GM21515 (cell line): ENCODE data around the gene HELZ.
"Not testable (repeated sequence)": the region's sequence is repeated elsewhere in the genome, so short reads cannot be mapped to it uniquely, and the experiment has no call there.

Source experiments
- ATAC-seq: cut with Tn5 transposase; IDR thresholded peaks from one replicate; pipeline ENCODE4 v1.9.1; 2021; ENCODE audit not compliant: unreplicated experiment

Gene HELZ

GRCh38 chr17:67198131-67198530 lies 46.9 kb downstream of the HELZ start:
- ATAC-seq: no peak

DNA sequence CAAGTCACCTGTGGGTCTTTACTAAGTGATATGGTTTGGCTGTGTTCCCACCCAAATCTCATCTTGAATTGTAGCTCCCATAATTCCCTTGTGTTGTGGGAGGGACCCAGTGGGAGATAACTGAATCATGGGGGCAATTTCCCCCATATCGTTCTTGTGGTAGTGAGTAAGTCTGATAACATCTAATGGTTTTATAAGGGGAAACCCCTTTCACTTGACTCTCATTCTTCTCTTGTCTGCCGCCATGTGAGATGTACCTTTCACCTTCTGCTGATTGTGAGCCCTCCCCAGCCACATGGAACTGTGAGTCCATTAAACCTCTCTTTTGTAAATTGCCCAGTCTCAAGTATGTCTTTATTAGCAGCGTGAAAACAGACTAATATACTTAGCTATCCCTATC lies 48.0 kb downstream of the HELZ start:
- not testable (repeated sequence) for ATAC-seq

DNA sequence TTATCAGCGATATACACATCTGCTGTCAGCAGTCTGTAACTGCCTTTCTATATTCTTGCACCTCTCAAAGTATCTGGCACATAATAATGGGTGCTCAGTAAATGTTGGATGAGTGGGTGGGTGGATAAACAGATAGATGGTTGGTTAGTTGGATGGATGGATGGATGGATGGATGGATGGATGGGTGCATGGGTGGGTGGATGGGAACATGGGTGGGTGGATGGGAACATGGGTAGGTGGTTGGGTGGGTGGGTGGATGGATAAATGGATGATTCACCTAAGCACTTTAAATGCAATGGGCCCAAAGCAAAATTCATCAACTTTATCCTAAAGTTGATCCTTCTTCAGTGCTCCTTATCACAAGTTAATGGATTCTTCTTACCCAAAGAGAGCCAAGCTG lies 48.6 kb downstream of the HELZ start:
- no peak for ATAC-seq

DNA sequence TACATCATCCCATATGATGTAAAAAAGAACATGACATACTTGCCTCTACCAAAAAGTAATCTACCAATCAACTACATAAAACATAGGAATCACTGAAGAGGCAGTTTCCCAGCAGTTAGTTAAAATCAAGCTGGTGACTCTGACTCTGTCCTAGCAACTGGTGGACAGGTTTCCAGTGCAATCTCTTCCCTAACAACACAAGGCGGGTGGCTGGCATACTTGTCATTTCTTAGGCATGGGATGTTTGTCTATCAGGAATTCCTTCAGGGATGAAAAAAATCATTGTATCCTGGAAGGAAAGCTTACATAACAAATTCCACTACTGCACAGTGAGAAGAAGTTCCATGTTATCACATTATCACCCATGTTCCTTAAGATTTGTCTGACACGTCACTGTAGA lies 50.9 kb downstream of the HELZ start:
- ATAC-seq: no peak

DNA sequence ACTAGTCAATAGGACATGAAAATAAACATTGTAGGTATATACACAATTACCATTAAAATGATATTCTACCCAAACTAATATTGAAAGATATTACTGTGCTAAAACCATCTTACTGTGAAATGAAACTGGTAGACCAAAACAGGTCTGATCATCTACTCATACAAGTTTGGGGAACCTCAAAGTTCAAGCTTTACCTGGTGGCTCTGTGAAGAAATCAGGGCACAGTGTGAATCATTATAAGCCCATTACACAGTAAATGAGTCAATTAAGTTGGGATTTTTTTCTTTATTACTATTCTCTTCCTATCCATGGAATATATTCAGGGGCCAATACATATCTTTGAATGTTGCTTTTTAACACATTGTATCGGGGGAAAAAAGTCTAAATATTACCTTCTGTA lies 57.1 kb downstream of the HELZ start:
- ATAC-seq: no peak

DNA sequence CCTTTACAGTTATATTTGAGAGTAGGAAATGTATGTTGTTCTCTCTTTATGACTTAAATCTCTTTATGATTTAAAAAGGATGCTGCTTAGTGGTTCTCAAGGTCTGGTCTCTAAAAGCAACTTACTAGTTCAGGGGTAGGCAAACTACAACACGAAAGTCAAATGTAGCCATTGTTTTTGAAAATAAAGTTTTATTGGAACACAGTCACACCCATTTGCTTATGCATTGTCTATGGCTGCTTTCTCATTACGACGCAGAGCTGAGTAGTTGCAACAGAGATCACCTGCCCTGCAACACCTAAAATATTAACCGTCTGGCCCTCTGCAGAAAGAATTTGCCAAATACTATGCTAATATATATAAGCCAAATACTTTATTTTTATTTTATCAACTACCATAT lies 58.2 kb downstream of the HELZ start:
- no peak for ATAC-seq

DNA sequence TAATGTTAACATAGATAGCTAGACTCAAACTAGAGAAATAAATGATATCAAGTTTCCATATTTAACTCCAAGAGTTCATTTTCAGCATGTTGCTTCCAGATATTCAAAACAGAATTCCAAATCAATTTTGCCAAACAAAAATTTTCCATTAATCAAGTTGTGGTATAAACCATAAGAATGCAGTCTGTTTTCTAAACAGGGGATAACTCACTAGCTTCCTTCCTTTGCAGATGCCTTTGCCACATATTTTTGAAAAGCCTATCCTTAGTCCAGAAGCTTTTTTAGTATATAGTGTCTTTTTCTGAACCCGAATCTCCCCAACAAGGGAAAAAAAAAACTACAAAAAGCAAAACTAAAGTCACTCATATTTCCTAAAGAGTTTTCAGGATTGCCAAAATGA lies 61.5 kb downstream of the HELZ start:
- no peak for ATAC-seq

DNA sequence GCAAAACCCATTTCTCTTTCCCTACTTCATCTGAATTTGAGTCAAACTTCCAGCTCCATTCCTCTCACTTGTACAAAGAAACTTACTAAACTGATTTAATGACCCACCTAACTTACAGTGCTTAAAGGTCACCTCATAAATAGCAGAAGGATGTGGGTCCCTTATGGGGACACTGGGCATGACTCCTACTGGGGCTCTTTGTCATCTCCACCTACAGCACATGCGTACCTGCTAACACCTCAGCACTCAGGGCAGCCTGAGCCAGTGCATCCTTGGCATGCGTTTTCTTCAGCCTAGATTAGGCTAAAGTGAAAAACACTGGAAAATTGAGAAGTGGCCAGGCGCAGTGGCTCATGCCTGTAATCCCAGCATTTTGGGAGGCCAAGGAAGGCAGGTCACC lies 63.2 kb downstream of the HELZ start:
- no peak for ATAC-seq

DNA sequence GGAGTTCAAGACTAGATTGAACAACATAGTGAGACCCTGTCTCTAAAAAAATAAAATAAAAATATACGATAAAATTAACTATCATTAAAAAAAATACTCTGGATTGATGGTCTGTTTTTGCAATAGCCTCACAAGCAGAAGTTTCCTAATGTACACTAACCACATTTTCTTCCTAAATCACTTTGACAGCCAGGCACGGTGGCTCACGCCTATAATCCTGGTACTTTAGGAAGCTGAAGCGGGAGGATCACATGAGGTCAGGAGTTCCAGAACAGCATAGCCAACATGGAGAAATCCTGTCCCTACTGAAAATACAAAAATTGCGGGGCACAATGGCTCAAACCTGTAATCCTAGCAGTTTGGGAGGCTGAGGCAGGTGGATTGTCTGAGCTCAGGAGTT lies 64.7 kb downstream of the HELZ start:
- ATAC-seq: no peak

DNA sequence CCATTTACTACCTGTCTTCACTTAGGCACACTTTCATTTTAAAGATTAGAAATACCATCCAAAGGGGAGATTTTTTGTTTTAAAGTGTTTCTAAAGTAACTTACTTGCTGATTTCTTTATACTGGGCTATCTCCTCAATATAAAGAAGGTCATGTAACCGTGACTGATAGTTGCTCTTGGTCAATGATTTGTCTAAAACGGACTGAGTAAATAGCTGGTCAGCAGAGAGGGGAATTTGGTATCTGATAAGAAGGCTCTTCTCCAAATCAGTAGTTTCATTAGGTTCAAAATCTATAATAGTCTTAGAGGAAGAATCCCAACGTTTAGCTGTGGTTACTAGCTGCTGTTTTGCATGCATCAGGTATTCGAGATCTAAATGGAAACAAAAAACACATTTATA lies 66.4 kb downstream of the HELZ start:
- no peak for ATAC-seq

- no peak for ATAC-seq
Observed at GRCh38 chr17:67177732-67178131, 67.3 kb downstream of the HELZ start.

DNA sequence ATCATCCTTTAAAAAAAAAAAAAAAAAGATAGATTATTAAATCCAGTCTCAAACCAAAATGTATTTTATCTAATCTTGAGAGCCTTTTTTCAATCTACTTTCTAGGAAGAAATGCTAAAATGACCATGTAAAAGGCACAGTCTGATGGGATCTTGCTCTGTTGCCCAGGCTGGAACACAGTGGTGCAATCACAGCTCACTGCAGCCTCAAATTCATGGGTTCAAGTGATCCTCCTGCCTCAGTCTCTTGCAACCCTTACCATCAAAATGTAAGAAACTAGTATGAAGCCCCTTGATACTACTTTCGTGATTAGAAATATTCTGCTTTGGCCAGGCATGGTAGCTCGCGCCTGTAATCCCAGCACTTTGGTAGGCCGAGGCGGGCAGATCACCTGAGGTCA lies 70.8 kb downstream of the HELZ start:
- no peak for ATAC-seq

DNA sequence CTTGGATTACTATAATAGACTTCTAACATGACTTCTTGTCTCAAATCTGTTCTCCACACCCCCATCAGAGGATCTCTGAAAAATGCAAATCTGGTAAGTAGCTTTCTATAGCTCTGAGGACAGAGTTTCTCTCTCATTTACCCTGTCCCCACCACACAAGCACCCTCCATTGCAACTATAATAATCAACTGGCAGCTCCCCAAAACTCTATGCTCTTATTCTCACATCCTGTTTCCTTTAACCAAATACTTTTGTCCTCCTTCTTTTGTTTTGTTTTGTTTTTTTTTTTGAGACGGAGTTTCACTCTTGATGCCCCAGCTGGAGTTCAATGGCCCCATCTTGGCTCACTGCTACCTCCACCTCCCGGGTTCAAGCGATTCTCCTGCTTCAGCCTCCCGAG lies 73.4 kb downstream of the HELZ start:
- ATAC-seq: peak; percentile 97

- no peak for ATAC-seq
Observed at GRCh38 chr17:67168496-67168895, 76.5 kb downstream of the HELZ start.

- ATAC-seq: no peak
Observed at GRCh38 chr17:67165201-67165600, 79.8 kb downstream of the HELZ start.

- no peak for ATAC-seq
Observed at GRCh38 chr17:67164302-67164701, 80.7 kb downstream of the HELZ start.

DNA sequence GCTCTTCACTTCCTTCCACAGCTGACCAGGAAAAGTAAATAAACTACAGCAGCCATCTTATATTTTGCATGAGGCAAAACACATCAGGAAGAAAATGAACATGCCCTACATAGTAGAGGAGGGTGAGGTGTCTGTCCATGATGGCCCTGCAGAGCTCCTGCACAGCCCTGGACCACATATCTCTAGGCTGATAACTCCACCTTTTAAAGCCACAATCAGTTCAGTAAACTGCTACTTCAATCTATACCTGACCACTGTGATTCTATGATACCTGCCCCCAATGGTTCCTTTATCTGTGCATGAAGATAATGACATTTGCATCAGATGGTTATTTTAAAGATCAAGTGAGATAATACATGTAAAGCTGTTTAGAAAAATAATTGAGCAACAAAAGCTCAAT lies 82.2 kb downstream of the HELZ start:
- no peak for ATAC-seq

DNA sequence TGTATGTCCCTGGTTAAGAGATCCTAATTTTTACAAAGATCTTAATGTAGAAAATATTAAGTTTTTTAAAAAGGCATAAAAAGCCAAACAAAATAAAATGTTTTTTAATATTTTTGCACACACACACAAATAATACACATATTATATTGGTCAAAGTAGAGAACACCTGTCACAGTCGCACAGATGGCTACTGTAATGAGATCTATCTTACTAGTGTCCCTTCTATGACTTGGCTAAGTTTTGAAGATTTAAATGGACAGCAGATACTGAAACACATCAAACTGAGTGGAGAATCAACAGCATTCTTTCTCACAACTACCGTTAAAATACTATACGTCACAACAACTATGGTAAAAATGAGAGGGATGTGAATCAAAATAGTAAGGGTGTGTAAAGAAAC lies 83.4 kb downstream of the HELZ start:
- no peak for ATAC-seq

- no peak for ATAC-seq
Observed at GRCh38 chr17:67160791-67161190, 84.2 kb downstream of the HELZ start.

- ATAC-seq: no peak
Observed at GRCh38 chr17:67157732-67158639, 87.0 kb downstream of the HELZ start.

GRCh38 chr17:67156269-67157199 lies 88.5 kb downstream of the HELZ start:
- no peak for ATAC-seq

GRCh38 chr17:67152824-67153223 lies 92.2 kb downstream of the HELZ start:
- ATAC-seq: no peak
